ENCODE measurements around the gene ETNK1.
"Not testable (repeated sequence)": the region's sequence is repeated elsewhere in the genome, so short reads cannot be mapped to it uniquely, and the experiment has no call there.

ETNK1 gene, protein sequence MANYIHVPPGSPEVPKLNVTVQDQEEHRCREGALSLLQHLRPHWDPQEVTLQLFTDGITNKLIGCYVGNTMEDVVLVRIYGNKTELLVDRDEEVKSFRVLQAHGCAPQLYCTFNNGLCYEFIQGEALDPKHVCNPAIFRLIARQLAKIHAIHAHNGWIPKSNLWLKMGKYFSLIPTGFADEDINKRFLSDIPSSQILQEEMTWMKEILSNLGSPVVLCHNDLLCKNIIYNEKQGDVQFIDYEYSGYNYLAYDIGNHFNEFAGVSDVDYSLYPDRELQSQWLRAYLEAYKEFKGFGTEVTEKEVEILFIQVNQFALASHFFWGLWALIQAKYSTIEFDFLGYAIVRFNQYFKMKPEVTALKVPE

DNA sequence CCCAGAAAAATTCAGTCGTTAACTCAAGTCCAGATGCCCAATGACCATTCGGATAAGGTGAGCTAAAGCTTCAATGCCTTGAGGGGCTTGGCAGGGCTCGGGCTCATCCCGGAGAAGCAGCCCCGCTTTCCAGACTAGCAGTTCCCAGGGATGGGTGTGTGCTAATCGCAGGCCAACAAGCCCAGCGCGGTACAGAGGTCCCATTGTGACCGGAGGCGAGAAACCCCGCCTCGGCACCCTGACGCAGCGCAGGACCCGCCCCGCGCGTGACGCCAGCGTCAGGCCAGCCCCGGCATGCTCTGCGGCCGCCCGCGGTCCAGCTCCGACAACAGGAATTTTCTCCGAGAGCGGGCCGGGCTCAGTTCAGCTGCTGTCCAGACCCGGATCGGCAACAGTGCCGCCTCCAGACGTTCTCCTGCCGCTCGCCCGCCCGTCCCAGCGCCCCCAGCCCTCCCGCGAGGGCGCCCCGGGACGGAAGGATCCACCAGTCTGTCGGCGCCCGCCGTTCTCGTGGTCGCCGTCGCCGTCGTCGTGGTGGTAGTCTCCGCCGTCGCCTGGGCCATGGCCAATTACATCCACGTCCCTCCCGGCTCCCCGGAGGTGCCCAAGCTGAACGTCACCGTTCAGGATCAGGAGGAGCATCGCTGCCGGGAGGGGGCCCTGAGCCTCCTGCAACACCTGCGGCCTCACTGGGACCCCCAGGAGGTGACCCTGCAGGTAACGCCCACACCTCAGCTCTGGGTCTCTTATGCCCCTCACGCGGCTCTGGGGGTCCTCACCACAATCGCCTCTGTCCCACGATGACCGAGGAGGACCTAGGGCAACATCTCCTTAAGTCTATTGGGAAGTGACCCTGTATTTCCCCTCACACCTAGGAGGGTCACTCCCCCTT, at the start of gene ETNK1:
Gene ETNK1 (plus strand): TSS at position 302 of the 892 bp plus-strand sequence. CDS start 260 bp downstream, at position 562.
- peak; percentile 94 for DNase-seq

DNA sequence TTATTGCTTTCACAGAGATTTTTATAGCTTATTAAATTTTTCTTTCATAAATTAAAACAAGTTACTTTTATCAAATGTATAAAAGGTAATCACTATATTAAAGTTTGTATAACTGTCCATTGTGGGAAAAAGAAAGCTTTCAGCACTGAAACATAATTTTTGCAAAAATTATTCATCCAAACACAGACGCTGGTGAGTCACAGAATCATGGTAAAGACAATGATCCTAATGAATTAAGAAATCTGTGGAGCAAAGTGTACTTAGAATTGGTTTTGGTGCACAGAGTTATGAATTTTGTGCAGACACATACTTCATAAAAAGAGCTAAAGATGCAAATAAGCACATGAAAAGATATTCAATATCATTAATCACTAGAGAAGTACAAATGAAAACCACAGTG, 48.9 kb upstream of the ETNK1 start:
- DNase-seq = no peak

DNA sequence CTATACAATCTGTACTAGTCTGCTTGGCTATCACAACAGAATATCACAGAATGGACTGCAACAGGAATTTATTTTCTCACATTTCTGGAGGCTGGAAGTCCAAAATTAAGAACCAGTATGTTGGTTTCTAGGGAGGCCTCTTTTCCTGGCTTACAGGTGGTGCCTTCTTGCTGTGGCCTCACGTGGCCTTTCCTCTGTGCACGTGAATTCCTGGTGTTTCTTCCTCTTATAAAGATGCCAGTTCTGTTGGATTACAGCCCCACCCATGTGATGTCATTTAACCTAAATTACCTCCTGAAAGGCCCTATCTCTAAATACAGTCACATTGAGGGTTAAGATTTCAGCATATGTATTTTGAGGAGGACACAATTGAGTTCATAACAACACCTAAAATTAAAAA, 48.5 kb upstream of the ETNK1 start:
- no peak for DNase-seq

GRCh38 chr12:22577667-22578066, 47.3 kb upstream of the ETNK1 start:
- no peak for DNase-seq

DNA sequence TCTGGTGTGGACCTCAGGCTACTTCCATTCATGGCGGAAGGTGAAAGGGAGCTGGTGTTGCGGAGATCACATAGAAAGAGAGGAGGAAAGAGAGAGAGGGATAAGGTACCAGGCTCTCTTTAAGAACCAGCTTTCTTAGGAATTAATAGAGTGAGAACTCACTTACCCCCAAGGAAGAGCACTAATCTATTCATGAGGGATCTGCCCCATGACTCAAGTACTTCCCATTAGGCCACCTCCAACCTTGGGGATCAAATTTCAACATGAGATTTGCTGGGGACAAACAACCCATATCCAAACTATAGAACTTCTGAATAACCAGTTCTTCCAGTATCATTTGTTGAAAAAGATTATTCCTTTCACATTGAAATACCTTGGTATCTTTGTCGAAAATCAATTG, 46.6 kb upstream of the ETNK1 start:
- no peak for DNase-seq

- DNase-seq = no peak
Observed at GRCh38 chr12:22588817-22589216, 36.2 kb upstream of the ETNK1 start.

- DNase-seq = no peak
Observed at GRCh38 chr12:22593864-22594263, 31.1 kb upstream of the ETNK1 start.

DNA sequence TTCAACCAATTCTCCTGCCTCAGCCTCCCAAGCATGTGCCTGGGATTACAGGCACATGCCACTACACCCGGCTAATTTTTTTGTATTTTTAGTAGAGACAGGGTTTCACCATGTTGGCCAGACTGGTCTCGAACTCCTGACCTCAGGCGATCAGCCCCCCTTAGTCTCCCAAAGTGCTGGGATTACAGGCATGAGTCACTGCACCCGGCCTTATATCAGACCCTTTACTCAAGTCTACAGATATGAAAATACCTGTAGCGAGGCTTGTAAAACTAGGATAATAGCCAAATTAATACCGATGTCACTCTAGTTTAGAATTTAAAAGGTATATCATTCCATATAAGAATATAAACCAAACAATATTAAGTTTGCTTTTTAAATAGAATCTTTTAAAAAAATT, 27.4 kb upstream of the ETNK1 start:
- not testable (repeated sequence) for DNase-seq

GRCh38 chr12:22598141-22598762, 26.7 kb upstream of the ETNK1 start:
- no peak for DNase-seq

- no peak for DNase-seq
Observed at GRCh38 chr12:22598763-22599161, 26.2 kb upstream of the ETNK1 start.

DNA sequence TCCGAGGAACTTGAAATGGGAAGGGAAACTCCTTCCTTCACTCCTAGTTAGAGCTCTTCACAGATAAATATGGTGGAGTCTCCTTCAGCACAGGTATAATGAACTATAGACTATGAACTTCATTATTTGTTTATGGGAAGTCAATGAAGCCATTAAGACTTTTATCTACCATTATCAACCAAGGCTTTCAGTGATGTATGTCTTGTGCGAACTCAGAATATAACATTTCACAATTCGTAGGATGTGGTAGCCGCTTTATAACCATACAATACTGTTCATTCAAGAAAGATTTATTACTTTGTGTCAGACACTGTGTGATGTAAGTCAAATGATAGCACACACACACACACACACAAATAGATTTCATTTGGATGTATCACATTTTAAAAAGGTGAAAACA, 24.8 kb upstream of the ETNK1 start:
- no peak for DNase-seq

DNA sequence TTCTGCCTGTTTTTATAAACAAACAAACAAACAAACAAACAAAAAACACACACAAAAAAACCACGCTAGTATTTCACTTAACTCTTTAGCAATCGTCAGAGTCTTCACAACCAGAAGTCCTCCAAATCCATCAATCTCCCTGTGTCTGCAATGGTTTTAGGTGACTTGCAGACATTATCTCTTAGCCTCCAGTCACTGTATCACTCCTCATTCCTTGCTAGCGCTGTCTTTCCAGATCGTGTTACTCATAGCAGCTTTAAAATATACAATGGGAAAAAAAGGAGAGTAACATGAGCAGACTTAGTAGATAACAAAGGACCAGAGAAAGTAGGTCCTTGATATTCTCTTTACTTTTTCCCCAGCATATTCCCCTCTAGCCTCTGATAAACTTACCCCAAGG, 15.5 kb upstream of the ETNK1 start:
- no peak for DNase-seq

- no peak for DNase-seq
Observed at GRCh38 chr12:22610131-22610530, 14.8 kb upstream of the ETNK1 start.

DNA sequence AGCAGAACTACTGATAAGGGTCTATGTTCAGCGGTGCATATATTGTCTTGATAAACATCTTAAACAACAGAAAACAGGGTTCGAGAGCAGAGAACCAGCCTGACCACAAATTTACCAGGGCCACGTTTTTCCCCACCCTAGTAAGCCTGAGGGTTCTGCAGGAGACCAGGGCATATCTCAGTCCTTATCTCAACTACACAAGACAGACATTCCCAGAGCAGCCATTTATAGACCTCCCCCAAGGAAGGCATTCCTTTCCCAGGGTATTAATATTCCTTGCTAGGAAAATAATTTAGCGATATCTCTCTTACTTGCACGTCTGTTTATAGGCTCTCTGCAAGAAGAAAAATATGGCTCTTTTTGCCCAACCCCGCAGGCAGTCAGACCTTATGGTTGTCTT, 12.1 kb upstream of the ETNK1 start:
- DNase-seq = not testable (repeated sequence)

GRCh38 chr12:22615963-22616501, 8.9 kb upstream of the ETNK1 start:
- DNase-seq = no peak

GRCh38 chr12:22617630-22618029, 7.3 kb upstream of the ETNK1 start:
- DNase-seq = no peak

GRCh38 chr12:22624548-22624869, 462 bp upstream of the ETNK1 start:
- no peak for DNase-seq

DNA sequence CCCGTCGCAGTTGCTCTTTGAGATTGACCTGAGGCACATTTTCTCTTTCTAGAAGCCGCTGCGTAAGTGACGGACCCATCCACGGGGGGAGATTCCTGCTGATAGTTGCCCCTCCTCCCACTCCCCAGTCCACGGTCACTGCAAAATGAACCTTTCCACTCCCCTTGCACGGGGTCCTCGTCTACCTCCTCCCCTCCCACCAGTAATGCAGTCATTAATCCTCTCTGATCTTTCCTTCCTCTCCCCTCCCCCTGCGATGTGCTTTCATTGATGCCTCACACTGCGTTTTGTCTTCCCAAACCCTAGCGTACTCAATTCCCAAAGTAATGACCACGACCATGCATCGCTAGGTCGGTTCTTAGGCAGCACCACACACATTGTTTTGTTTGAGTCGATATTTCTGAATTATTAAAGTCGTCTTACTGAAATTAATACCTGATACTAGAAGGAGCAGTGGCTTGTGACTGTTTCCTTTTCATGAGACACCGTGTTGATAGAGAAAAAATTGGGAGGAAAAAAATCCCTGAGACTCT, 857 bp downstream of the ETNK1 start:
- peak; percentile 48 for DNase-seq

DNA sequence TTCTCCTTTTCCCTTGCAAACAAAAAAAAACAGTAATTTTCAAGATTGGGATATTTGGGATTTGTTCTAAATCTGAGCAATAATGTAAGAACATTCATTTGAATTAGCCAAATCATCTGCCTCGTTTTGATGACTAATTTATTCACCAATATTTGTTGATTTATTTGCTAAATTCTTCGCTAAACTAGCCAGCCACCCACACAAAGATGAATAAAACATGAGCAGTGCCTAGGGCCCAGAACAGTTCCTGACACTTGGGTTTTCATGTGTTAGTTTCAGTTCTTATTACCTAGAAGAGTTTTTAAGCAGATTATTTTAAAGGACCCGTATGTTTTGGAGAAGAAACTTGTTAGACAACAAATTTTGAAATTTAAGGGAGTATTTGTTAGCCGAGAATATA, 1.4 kb downstream of the ETNK1 start:
- DNase-seq = peak; percentile 83

- DNase-seq = no peak
Observed at GRCh38 chr12:22627371-22627770, 2.4 kb downstream of the ETNK1 start.

- DNase-seq = peak; percentile 42
Observed at GRCh38 chr12:22628228-22628627, 3.3 kb downstream of the ETNK1 start.

GRCh38 chr12:22631863-22632463, 7.0 kb downstream of the ETNK1 start:
- DNase-seq = peak; percentile 37

DNA sequence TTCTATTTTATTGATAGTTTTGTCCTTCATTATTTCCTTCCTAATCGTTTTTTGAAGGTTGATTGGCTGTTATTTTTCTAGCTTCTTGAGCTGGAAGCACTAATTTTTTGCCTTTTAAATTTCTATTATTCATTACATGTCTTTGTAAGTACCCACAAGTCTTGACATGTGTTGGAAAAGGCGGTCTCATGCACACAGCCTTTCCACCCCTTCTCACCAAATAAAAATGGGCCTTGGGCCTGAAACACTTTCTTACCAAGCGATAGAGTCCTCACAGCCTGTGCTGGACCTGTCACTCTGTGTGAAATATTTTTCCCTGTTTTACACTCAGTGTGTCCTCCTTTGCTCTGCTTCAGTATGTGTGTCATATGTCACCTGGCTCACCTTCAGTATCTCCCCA, 9.9 kb downstream of the ETNK1 start:
- no peak for DNase-seq

Data from inflammatory macrophage treated with lipopolysaccharide for 4 hours (primary cell).